Mesothelial cell of epicardium (in vitro differentiated cells): ENCODE measurements around the gene KCNQ5. TPM values are rescaled to one million over a fixed set of nuclear protein-coding genes. Genes with fewer than 3 reads are reported as not detected.

ENCODE experiments used
- DNase-seq, 2 experiments: peaks; one replicate each; pipeline ENCODE4 v3.0.0; 2021; ENCODE audit warnings: low spot score in 2 of 2; ENCODE audit not compliant: unreplicated experiment in 2 of 2
- H3K27ac Mint-ChIP-seq: 2 replicates; pipeline ENCODE4 v1.8.0; 2021; ENCODE audit warnings: mixed read lengths
- H3K27me3 Mint-ChIP-seq: 2 replicates; pipeline ENCODE4 v1.8.0; 2021; ENCODE audit warnings: low read depth, mixed read lengths
- H3K36me3 Mint-ChIP-seq: 2 replicates; pipeline ENCODE4 v1.8.0; 2021; ENCODE audit warnings: mixed read lengths
- H3K4me1 Mint-ChIP-seq: 2 replicates; pipeline ENCODE4 v1.8.0; 2021; ENCODE audit warnings: mixed read lengths
- H3K4me3 Mint-ChIP-seq: 2 replicates; pipeline ENCODE4 v1.8.0; 2021; ENCODE audit warnings: mild to moderate bottlenecking, moderate library complexity, mixed read lengths
- H3K9me3 Mint-ChIP-seq: 2 replicates; pipeline ENCODE4 v1.8.0; 2021; ENCODE audit warnings: mixed read lengths
- total RNA-seq: library from RNA; stranded (reverse); gene quantifications from 3 replicates; pipeline ENCODE4 v1.2.1, GENCODE V29; 2021
- TF ChIP-seq, protein P1 (sequence below): fragments of 200-600 bp; sonication (generic); IDR thresholded peaks from one replicate; pipeline ENCODE4 v1.5.0; 2021; ENCODE audit warnings: antibody characterized with exemption; ENCODE audit not compliant: unreplicated experiment

Gene KCNQ5
- total RNA-seq, 1 donor from 2014 or later, result 4.8 TPM

DNA sequence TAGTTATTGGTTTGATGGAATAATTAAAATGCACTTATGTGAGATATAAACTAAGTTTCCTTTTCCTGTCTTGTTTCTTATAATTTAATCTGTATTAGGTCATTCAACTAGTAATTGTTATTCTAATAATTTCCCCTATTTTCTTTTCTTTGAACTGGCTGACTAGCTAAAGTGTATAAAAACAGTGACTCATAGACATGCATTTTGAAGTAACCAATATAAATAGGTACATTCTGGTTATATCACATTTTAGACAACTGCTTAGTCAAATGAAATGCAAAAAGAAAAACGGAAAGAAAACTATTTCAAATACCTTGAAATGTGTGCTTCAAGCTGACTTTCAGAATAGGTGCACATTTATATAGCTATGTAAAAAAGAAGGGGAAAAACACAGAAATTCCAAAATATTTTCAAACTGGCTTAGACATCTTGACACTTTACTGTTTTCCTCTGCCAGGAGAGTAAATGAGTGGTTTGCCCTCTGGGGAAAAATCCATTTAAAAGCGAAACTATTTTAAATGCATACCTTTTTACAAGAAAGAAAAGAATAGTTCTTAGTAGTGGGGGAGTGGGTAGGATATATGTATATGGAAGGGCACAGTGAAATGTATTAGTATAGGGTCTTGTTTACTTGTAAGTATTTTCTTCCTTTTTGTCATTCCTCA, 28.3 kb downstream of the KCNQ5 start:
- H3K27ac Mint-ChIP-seq, result peak overlapping the region; percentile 80
- no peak for DNase-seq
- peaks cover 45% of the 10 kb centered on the region for H3K4me1 Mint-ChIP-seq
- peaks cover 3% of the 10 kb centered on the region for H3K9me3 Mint-ChIP-seq
- no peaks in the 10 kb centered on the region for H3K36me3 Mint-ChIP-seq
- TF ChIP-seq, protein P1, sequence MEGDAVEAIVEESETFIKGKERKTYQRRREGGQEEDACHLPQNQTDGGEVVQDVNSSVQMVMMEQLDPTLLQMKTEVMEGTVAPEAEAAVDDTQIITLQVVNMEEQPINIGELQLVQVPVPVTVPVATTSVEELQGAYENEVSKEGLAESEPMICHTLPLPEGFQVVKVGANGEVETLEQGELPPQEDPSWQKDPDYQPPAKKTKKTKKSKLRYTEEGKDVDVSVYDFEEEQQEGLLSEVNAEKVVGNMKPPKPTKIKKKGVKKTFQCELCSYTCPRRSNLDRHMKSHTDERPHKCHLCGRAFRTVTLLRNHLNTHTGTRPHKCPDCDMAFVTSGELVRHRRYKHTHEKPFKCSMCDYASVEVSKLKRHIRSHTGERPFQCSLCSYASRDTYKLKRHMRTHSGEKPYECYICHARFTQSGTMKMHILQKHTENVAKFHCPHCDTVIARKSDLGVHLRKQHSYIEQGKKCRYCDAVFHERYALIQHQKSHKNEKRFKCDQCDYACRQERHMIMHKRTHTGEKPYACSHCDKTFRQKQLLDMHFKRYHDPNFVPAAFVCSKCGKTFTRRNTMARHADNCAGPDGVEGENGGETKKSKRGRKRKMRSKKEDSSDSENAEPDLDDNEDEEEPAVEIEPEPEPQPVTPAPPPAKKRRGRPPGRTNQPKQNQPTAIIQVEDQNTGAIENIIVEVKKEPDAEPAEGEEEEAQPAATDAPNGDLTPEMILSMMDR, result no peak
- peak overlapping the region; percentile 16 for H3K4me3 Mint-ChIP-seq
- H3K27me3 Mint-ChIP-seq, result peaks cover 1% of the 10 kb centered on the region

DNA sequence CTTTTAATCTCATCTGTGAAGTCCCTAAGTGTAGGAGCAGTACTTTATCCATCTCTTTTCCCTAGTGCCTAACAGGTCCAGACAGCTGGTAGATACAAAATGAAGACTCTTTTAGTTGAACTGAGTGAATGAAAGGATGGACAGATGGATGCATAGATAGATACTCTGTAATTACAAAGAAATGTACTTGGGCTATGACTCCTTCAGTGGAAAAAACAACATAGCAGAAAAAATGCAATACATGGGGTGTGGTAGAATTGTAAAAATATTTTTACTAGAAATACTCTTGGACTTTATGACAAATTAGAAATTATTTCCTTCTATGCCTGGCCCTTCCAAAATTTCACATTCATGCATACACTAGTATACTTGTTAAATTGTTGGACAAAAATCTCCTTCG, 29.3 kb downstream of the KCNQ5 start:
- peak overlapping the region; percentile 80 for H3K27ac Mint-ChIP-seq
- no peak overlapping the region for H3K4me3 Mint-ChIP-seq
- no peaks in the 10 kb centered on the region for H3K36me3 Mint-ChIP-seq

DNA sequence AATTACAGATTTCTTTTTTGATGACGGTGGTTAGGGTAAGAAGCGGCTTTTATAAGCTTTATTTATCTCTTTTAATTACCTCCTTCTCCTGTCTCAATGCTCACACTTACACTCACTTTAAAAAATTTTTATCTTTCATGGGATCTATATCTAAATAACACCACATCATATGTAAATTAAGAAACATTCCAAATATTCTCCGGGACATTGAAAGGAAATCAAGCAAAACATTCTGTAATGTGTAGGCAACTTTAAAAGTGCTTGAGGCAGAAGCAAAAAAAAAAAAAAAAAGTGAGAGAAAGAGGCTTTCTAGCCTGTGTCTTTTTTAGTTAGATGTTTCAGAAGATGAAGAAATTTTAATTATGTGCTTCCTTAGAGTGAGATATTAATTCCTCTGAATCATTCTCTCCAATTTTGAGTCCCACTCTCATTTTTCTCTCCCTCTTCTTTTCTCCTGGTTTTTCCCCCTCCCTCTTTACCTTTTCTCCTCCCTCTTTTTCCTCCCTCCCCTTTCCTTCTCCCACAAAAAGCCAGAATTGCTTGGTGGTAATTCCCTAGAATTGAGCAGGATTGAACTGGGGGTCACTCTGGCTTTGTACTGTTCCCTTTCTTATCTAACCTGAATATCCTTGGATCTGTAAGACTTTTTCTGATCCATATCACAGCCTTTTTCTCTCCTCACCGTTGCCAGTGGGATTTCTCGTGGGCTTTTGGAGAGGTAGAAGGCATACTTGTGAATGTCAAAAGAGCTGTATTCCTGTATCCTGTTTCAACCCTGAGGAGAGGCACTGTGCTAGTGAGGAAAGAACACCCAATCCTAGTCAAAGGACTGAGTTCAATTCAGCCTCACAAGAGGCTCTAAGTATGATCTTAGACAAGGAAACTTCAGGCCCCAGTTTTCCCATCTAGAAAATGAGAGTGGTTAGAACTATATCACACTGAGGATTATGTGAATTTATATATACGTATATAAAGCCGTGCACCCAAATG, 30.4 kb downstream of the KCNQ5 start:
- TF ChIP-seq, protein P1, result no peak
- Mint-ChIP-seq H3K27ac (peak overlapping the region; percentile 82), H3K27me3 (peaks cover 5% of the 10 kb centered on the region), H3K4me3 (no peak overlapping the region), H3K9me3 (no peaks in the 10 kb centered on the region), H3K4me1 (peaks cover 45% of the 10 kb centered on the region), H3K36me3 (no peaks in the 10 kb centered on the region)
- no peak for DNase-seq

More for the DNA sequence above, 29.3 kb downstream of the KCNQ5 start:
- TF ChIP-seq, protein P1, result no peak
- Mint-ChIP-seq H3K9me3 (peaks cover 3% of the 10 kb centered on the region), H3K27me3 (peaks cover 5% of the 10 kb centered on the region), H3K4me1 (peaks cover 45% of the 10 kb centered on the region)
- no peak for DNase-seq

DNA sequence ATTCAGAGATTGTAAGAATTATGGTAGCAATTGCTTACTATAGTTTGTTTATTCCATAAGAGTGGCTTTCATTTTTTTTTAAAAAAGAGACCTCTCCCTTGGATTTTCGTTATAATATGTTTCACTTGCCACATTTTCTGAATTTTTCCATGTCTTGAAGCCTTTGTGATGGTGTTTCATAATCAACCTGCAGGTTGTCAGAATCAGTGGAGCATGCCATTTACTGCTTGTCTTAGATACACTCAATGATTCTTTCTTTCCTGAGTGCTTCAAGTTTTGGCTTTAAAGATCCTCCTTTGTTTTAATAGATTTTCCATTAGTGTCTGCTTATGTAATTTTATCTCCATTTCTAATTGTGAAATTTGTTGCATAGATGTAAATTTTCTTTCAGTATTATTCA, 31.2 kb downstream of the KCNQ5 start:
- Mint-ChIP-seq H3K36me3 (no peaks in the 10 kb centered on the region), H3K27me3 (peaks cover 5% of the 10 kb centered on the region), H3K4me3 (no peak overlapping the region), H3K4me1 (peaks cover 45% of the 10 kb centered on the region), H3K27ac (no peak overlapping the region), H3K9me3 (no peaks in the 10 kb centered on the region)
- TF ChIP-seq, protein P1, result no peak
- DNase-seq, result no peak

DNA sequence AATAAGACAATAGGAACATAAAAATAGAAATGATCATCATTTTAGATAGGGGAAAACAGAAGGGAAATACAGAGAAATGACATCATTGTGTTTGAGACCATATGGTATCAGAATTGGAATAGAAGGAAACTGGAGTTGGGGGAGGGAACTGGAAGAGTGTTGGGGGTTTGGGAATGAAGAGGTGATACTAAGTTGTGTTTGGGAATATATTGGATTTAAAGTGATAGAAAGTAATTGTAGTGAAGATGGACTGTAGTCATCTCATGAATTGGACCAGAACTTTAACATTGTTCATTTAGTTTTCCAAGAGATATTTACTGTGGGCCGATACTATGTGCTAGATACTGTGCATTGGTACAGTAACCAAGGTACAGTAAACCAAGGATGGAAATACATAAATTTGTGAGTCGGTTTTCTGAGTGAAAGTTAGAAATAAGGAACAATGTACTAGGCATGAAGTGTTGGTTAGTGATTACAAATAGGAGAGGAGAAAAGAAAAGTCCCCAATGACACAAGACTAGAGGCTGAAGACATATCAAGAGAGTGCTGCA, 32.3 kb downstream of the KCNQ5 start:
- H3K4me1 Mint-ChIP-seq, result peaks cover 37% of the 10 kb centered on the region
- no peak for DNase-seq
- H3K27ac Mint-ChIP-seq, result no peak overlapping the region
- H3K36me3 Mint-ChIP-seq, result no peaks in the 10 kb centered on the region
- peaks cover 5% of the 10 kb centered on the region for H3K27me3 Mint-ChIP-seq
- TF ChIP-seq, protein P1, result no peak
- H3K9me3 Mint-ChIP-seq, result no peaks in the 10 kb centered on the region
- no peak overlapping the region for H3K4me3 Mint-ChIP-seq
